SH-SY5Y (cell line): ENCODE data around the gene HOXD13.

ENCODE experiments used
- GATA2 ChIP-seq: IDR thresholded peaks from 2 replicates; pipeline ENCODE4 v1.6.1; 2011; ENCODE audit warnings: mild to moderate bottlenecking, low read depth, low read length
- GATA3 ChIP-seq: IDR thresholded peaks from 2 replicates; pipeline ENCODE4 v1.6.1; 2011; ENCODE audit warnings: low read depth, mild to moderate bottlenecking, low read length, moderate library complexity

DNA sequence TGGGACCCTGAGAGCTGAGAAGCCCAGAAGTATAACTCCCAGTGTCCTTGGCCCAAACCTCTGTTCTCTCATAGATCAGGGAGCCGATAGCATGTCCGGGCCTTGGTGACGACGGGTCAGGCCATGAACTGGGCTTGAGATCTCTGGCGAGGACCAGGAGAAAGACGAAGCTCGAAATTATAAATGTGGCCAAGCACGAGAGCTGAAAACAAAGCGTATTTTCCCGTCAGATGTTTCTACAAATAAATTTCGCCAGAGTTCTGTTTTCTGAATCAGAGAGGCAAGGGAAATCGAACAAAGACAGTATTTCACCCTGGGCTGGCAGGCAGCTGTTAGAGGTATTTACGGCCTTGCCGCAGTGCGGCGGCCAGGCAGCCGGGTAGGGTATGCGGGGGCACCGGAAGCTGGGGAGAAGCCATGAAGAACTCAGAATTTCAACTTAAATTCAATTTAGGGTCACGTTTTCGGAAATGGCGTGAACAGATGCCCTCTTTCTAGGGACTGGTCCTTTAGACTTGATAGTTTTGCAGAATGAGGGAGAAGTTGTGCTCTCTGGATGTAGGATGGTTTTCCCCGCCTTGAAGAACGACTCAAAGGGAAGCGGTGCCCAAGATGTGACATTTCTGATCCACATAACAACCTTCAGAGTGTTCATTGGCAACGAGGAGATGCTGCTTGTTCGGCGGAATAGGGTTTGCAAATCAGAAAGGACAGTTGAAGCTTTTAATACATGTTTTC is 46.6 kb downstream of the HOXD13 start:
- no peak for TF ChIP-seq GATA3
- TF ChIP-seq GATA2, result peak; percentile 47
